ENCODE data around the gene SLC35B4. TPM values are rescaled to one million over a fixed set of nuclear protein-coding genes. Genes with fewer than 3 reads are reported as not detected.
A peak's percentile ranks its signal among the peaks of the same experiment; 100 is the strongest.

The SLC35B4 gene
- total RNA-seq, 1 donor = 24.2 TPM

DNA sequence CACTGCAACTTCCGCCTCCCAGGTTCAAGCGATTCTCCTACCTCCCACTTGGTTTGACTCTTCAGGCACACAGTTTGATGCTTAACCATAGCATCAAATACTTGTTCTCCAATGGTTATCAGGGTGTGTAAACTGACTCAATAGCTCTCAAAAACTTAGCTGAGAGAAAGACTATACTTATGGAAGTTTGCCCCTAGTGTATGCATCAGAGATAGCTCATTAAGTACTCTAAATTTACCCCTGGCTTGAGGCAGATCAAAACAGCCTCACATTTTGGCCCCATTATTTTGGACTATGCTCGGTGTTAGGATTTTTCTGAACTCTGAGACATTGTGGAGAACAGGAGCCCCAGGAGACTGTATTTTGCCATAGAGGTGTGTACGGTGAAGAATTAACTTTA, 40.8 kb upstream of the SLC35B4 start:
- no peak overlapping the region for H3K4me3 ChIP-seq (ENCODE audit: low read depth, low read length)
- TF ChIP-seq, protein P1, sequence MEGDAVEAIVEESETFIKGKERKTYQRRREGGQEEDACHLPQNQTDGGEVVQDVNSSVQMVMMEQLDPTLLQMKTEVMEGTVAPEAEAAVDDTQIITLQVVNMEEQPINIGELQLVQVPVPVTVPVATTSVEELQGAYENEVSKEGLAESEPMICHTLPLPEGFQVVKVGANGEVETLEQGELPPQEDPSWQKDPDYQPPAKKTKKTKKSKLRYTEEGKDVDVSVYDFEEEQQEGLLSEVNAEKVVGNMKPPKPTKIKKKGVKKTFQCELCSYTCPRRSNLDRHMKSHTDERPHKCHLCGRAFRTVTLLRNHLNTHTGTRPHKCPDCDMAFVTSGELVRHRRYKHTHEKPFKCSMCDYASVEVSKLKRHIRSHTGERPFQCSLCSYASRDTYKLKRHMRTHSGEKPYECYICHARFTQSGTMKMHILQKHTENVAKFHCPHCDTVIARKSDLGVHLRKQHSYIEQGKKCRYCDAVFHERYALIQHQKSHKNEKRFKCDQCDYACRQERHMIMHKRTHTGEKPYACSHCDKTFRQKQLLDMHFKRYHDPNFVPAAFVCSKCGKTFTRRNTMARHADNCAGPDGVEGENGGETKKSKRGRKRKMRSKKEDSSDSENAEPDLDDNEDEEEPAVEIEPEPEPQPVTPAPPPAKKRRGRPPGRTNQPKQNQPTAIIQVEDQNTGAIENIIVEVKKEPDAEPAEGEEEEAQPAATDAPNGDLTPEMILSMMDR (IDR thresholded peaks at IDR 0.05; ENCODE audit: insufficient read depth, low read depth, low read length) = peak; percentile 6
- DNase-seq (ENCODE audit: low read depth) = no peak

DNA sequence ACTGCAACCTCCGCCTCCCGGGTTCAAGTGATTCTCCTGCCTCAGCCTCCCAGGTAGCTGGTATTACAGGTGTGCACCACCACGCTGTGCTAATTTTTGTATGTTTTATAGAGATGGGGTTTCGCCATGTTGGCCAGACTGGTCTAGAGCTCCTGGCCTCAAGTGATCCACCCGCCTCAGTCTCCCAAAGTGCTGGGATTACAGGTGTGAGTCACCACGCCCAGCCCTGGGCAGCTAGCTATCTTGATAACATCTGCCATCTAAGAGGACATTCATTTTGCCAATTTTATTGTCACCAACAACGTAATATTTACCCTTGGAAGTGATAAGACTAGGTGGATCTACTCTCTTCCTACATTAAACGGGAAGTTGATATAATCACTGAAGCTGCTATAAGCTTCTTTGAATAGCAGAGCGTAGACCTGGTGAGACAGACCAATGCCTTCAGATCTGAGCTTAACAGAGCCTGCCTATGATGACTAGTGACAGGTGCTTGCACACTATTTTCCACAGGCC, 39.7 kb upstream of the SLC35B4 start:
- TF ChIP-seq, protein P1 (IDR thresholded peaks at IDR 0.05; ENCODE audit: insufficient read depth, low read depth, low read length) = no peak
- no peak overlapping the region for H3K4me3 ChIP-seq (ENCODE audit: low read depth, low read length)
- no peak for DNase-seq (ENCODE audit: low read depth)

DNA sequence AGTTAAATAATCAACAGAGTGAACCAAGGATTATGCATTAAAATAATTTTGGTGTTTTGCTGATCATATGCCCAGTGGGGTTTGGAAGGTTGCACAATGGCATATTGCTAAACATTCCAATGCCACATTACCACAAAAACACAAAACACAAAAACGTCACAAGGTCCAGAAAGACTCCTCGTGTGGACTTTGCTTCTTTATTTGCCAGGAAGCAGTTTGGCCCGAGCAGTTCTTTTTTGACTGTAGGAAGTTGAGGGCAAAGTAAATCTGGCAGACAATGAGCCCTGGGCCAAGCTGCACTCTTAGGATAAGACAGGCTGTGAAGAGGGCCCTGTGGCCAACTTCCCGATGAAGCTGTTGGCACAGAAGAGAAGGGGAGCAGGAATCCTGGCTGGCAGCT, 39.2 kb upstream of the SLC35B4 start:
- peak; percentile 6 for DNase-seq (ENCODE audit: low read depth)
- TF ChIP-seq, protein P1 (IDR thresholded peaks at IDR 0.05; ENCODE audit: insufficient read depth, low read depth, low read length) = no peak
- no peak overlapping the region for H3K4me3 ChIP-seq (ENCODE audit: low read depth, low read length)

DNA sequence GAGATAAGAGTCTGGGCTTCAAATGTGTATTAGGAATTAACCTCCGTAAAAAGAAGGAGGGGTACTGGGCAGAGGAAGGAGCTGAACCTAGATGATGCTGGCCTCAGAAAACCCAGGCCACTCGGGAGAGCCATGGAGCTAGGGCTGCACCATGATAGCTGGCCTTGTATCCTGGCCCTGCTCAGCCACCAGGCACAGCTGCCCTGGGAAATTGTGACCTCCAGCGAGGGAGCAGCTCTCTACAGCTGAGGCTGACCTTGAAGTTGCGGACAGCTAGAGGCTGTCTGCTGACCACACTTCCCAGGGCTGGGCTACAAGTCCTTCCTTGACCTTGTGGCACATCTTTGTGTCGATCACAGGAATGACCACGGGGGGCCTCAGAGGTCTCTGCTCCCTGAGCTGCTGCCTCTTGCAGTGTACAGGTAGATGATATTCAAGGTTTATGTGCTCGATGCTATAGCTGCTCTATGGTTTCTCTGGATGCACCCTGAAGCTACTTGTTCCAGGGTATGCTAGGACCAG, 38.3 kb upstream of the SLC35B4 start:
- TF ChIP-seq, protein P1 (IDR thresholded peaks at IDR 0.05; ENCODE audit: insufficient read depth, low read depth, low read length) = no peak
- DNase-seq (ENCODE audit: low read depth) = no peak
- H3K4me3 ChIP-seq (ENCODE audit: low read depth, low read length) = no peak overlapping the region

DNA sequence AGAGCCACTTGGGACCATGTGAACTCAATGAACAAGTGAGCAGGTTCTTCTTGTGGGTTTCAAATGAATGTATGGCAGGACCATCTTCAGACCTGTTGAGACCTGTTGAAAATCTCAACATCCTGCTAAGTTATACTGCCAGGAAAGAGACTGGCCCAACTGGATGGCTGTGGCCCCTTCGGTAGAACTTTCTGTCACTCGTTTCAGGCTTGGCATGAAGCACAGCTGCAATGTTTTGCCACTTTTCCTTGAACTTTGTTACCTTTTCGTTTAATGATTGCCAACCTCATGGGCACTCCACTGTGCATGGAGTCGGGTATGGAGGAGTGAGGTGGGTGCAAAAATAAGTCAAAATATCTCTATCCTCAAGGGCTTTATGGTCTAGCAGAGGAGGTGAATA, 36.7 kb upstream of the SLC35B4 start:
- no peak overlapping the region for H3K4me3 ChIP-seq (ENCODE audit: low read depth, low read length)
- DNase-seq (ENCODE audit: low read depth) = no peak
- TF ChIP-seq, protein P1 (IDR thresholded peaks at IDR 0.05; ENCODE audit: insufficient read depth, low read depth, low read length) = no peak

DNA sequence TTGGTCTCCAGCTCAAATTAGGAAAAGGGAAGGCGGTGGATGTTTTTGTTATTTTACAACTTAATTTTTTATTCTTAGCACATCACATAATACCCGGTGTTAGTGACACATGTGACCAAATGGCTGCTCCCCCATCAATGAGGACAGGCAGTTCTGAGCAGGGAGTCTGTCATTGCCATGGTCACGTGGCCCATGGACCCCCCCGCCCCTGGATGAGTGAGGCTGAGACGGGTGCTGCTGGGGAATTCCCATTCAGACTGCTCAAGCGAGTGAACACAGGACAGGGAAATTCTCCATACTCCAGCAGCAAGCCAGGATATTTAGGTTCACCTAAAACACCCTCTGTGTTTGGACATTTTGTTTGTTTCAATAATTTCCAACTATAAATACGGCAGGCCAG, 34.7 kb upstream of the SLC35B4 start:
- no peak overlapping the region for H3K4me3 ChIP-seq (ENCODE audit: low read depth, low read length)
- DNase-seq (ENCODE audit: low read depth) = no peak
- TF ChIP-seq, protein P1 (IDR thresholded peaks at IDR 0.05; ENCODE audit: insufficient read depth, low read depth, low read length) = no peak

DNA sequence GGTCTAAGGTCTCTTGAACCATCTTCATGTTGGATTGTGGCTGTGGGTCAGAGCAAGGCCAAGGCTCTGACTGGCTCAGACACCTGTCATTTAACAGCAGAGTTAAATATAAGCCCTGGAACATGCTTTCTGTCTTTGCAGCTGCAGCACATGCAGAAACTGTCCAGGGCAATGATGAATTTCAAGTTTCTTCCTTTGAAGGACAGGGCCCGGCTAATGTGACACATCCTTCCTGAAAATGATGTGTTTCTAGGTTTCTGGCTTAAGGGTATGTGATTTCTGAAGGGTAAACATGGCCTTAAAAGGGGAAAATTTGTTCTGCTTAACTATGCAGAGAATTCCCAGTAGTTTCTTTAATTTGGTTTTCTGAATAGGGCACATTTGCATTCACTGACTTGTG, 34.0 kb upstream of the SLC35B4 start:
- H3K4me3 ChIP-seq (ENCODE audit: low read depth, low read length) = no peak overlapping the region
- no peak for DNase-seq (ENCODE audit: low read depth)
- TF ChIP-seq, protein P1 (IDR thresholded peaks at IDR 0.05; ENCODE audit: insufficient read depth, low read depth, low read length) = no peak
